NCI-H2227 treated with DMSO at 0.1 percent for 48 hours (cell line): ENCODE data around the gene MSMO1.

Experiments
- DNase-seq: peaks from one replicate; lab custom pipeline; 2025; lab: John Stamatoyannopoulos, UW

The MSMO1 gene

GRCh38 chr4:165360985-165361670 lies 33.7 kb downstream of the MSMO1 start:
- DNase-seq, result no peak

- no peak for DNase-seq
Observed at GRCh38 chr4:165361810-165362209, 34.3 kb downstream of the MSMO1 start.

GRCh38 chr4:165364452-165365080 lies 37.1 kb downstream of the MSMO1 start:
- no peak for DNase-seq

GRCh38 chr4:165367040-165367439 lies 39.6 kb downstream of the MSMO1 start:
- DNase-seq, result no peak

GRCh38 chr4:165368114-165368513 lies 40.6 kb downstream of the MSMO1 start:
- no peak for DNase-seq

GRCh38 chr4:165368567-165368966 lies 41.1 kb downstream of the MSMO1 start:
- DNase-seq, result no peak

GRCh38 chr4:165369522-165369921 lies 42.1 kb downstream of the MSMO1 start:
- no peak for DNase-seq

- no peak for DNase-seq
Observed at GRCh38 chr4:165370530-165370929, 43.1 kb downstream of the MSMO1 start.

GRCh38 chr4:165375465-165375864 lies 48.0 kb downstream of the MSMO1 start:
- DNase-seq, result no peak

GRCh38 chr4:165378398-165378744 lies 50.9 kb downstream of the MSMO1 start:
- DNase-seq, result no peak

- DNase-seq, result peak; percentile 68
Observed at GRCh38 chr4:165378745-165379677, 51.5 kb downstream of the MSMO1 start, which contains the start of gene CPE. CPE (plus strand) TSS chr4:165379008; CDS start chr4:165379222, 214 bp downstream.

- peak; percentile 48 for DNase-seq
Observed at GRCh38 chr4:165379678-165380064, 52.2 kb downstream of the MSMO1 start.

GRCh38 chr4:165380805-165381204 lies 53.3 kb downstream of the MSMO1 start:
- DNase-seq, result no peak

GRCh38 chr4:165381821-165382373 lies 54.4 kb downstream of the MSMO1 start:
- DNase-seq, result no peak

GRCh38 chr4:165382640-165383039 lies 55.2 kb downstream of the MSMO1 start:
- no peak for DNase-seq

GRCh38 chr4:165383591-165384073 lies 56.2 kb downstream of the MSMO1 start:
- peak; percentile 16 for DNase-seq

GRCh38 chr4:165384186-165384585 lies 56.7 kb downstream of the MSMO1 start:
- DNase-seq, result no peak

- DNase-seq, result peak; percentile 57
Observed at GRCh38 chr4:165384598-165384997, 57.1 kb downstream of the MSMO1 start.

- DNase-seq, result no peak
Observed at GRCh38 chr4:165385126-165385525, 57.7 kb downstream of the MSMO1 start.

GRCh38 chr4:165386328-165386727 lies 58.9 kb downstream of the MSMO1 start:
- DNase-seq, result no peak

- no peak for DNase-seq
Observed at GRCh38 chr4:165388756-165389155, 61.3 kb downstream of the MSMO1 start.
